BJ (cell line): Measurements from ENCODE around the gene PRDM16. TPM values are rescaled to one million over a fixed set of nuclear protein-coding genes. Genes with fewer than 3 reads are reported as not detected.

ENCODE experiments used
- CTCF ChIA-PET: fragments of 350-600 bp; formaldehyde crosslinking; extraction: SDS; loops from one replicate; lab custom pipeline; 2021; ENCODE audit warnings: antibody characterized with exemption, inconsistent platforms; lab: Yijun Ruan, JAX
- POLR2A ChIA-PET: fragments of 300-600 bp; sonication (Branson Sonifier 250); formaldehyde crosslinking; extraction: SDS; loops from one replicate; lab custom pipeline; 2021; ENCODE audit warnings: antibody characterized with exemption; lab: Charles Lee
- DNase-seq: peaks from one replicate; pipeline ENCODE4 v3.0.0-alpha.2; 2011; ENCODE audit warnings: low read depth
- H3K27me3 ChIP-seq: 2 replicates; pipeline ENCODE4 v1.6.0; 2011; ENCODE audit warnings: low read length; ENCODE audit not compliant: control insufficient read depth, insufficient read depth
- H3K36me3 ChIP-seq: 2 replicates; pipeline ENCODE4 v1.5.1; 2011; ENCODE audit warnings: low read length; ENCODE audit not compliant: control insufficient read depth, insufficient read depth
- H3K4me3 ChIP-seq: 2 replicates; pipeline ENCODE4 v1.5.1; 2011; ENCODE audit warnings: low read depth, mild to moderate bottlenecking, control low read depth, low read length
- CTCF ChIP-seq: IDR thresholded peaks from 2 replicates; pipeline ENCODE4 v1.5.1; 2011; ENCODE audit warnings: low read depth, mild to moderate bottlenecking, control low read depth, inconsistent platforms, low read length, moderate library complexity; ENCODE audit not compliant: insufficient read depth
- polyA plus RNA-seq: library from polyadenylated mRNA; depleted of rRNA; stranded (reverse); fragments of >200 nt; gene quantifications from 2 replicates; pipeline ENCODE4 v1.2.3, GENCODE V29; 2011

Gene PRDM16
- polyA plus RNA-seq, 1 experiment: 0.02 TPM

DNA sequence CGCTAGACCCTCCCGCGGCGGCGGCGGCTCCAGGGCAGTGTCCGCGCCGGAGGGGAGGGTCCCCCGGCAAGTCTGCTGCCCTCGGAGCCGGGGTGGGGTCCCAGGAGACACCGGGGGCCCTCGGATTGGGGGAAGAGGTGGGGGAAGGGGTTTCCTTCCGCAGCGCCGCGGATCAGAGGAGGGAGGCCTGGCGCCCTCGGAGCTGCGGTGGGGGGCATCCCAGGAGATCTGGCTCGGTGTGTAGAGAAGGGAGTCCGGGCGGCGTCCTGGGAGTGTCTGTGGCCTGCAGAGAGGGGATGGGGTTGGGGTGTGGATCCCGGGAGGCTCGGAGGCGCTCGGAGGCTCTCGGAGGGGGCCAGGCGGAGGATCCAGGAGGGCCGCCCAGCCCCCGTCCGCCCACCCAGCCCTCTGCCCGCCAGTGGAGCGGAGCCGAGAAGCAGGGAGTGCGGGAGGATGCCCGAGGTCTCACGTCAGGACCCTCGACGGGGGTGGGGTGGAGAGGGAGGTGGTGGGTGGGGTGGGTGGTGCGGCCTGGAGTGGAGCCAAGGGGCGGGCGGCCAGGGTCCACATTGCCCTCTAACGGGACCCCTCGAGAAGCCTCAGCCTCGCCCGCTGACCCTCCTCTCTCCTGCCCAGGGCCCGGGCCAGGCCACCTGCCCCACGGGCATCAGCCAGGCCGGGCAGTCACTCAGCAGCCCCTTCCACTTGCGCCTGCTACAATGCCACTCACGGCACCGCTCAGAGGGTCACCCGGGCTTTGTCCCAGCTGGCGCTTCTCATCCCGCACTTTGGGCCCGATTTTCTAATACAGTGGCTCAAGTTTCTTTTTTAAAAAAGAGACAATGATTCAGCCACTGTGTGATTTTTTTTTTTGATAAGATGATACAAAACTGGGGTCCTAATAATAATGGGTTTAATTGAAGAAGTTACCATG is 325.3 kb downstream of the PRDM16 start:
- TF ChIP-seq CTCF: no peak
- Histone ChIP-seq H3K36me3 (no peaks in the 10 kb centered on the region), H3K4me3 (no peak overlapping the region), H3K27me3 (peaks cover 31% of the 10 kb centered on the region)
- POLR2A ChIA-PET: no interaction called here
- no peak for DNase-seq
- CTCF ChIA-PET: no interaction called here

- ChIA-PET CTCF (interaction anchor here (0.9 to 1.5 kb wide), 4 partner anchors 10 to 997 kb away, joined by 3 to 5 read pairs (median 4); no protein-coding TSS in a partner anchor), POLR2A (no interaction called here)
- Histone ChIP-seq H3K36me3 (no peaks in the 10 kb centered on the region), H3K27me3 (peaks cover 29% of the 10 kb centered on the region), H3K4me3 (no peak overlapping the region)
- DNase-seq: no peak
- TF ChIP-seq CTCF: no peak
These were observed 327.4 kb downstream of the PRDM16 start for GRCh38 chr1:3396411-3396810.

DNA sequence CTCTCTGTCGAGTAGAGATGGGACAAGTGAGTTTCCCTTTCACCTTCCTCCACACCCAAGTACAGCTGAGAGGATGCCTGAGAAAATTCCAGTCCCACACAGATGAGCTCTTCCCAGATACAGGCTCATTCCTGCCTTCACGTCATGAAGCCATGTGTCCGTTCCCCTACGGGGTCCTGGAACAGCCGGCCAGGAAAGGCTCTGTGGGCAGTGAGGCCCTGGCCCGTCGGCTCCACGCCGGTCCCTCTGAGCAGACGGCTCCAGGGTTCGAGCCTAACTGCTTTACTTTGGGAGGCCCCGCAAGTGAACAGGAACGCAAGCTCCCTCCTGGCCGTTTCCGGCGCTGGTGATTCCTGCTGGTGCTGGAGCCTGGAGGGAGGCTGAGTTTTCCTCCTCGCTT is 328.3 kb downstream of the PRDM16 start:
- TF ChIP-seq CTCF: no peak
- ChIA-PET POLR2A (no interaction called here), CTCF (interaction anchor here (1.1 to 1.5 kb wide), 3 partner anchors 10 to 998 kb away, joined by 3 to 5 read pairs (median 4); no protein-coding TSS in a partner anchor)
- no peak for DNase-seq
- Histone ChIP-seq H3K36me3 (no peaks in the 10 kb centered on the region), H3K4me3 (no peak overlapping the region), H3K27me3 (peaks cover 24% of the 10 kb centered on the region)

DNA sequence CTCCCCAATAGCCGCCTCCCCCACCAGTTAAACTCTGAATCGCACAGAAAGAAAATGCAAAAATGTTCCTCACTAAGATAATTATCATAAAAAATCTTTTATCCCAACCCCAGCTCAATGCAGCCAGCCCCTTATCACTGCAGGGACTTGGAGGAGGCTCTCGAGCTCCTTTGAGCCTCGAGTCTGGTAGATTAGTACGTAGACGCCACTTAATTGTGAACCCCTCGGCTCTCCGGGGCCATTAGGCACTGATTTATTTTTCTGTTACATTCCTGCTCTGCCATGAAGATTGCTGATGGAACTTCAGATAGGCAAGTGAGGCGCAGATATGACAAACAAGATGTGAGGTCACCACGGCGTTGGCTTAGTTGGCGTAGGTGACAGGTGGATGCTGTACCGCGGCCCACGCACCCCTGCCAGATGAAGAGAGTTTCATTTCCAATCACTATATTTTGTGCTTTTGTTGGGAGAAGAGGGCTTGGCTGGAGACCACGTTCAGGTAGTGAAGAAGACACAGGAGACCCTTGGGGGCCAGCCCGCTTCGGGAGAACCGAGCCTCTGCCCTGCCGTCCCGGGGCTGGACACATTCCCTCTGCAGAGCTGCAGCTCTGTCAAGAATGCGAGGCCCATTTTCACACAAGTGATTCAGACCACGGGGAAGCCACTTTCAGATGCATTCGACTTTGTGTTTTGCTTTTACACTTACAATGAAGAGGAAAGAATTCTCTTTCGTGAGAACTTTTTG is 329.6 kb downstream of the PRDM16 start:
- DNase-seq: no peak
- ChIA-PET CTCF (interaction anchor here (0.9 kb wide), 1 partner anchor 11 kb away, joined by 4 read pairs; no protein-coding TSS in a partner anchor), POLR2A (no interaction called here)
- no peak for TF ChIP-seq CTCF
- H3K27me3 ChIP-seq: peaks cover 18% of the 10 kb centered on the region
- no peak overlapping the region for H3K4me3 ChIP-seq
- no peaks in the 10 kb centered on the region for H3K36me3 ChIP-seq

DNA sequence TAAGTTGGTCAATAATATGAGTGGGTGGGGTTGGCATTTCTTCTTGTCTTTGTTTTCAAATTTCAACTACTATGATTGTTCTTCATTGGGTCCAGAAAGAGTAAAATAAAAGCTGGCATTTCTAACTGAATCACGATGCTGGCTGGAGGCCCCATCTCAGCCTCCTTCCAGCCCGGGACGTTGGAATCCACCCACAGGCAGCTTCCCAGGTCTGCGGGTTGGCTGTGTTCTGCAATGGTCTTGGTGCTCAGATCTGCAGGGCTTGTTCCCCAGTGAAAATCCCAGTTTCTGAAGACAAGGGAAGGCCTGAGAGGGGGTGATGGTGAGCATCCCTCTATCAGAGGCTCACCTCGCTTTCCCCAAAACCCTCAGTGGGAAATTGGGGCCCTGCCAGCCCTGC is 330.7 kb downstream of the PRDM16 start:
- H3K27me3 ChIP-seq: peaks cover 18% of the 10 kb centered on the region
- TF ChIP-seq CTCF: no peak
- no peaks in the 10 kb centered on the region for H3K36me3 ChIP-seq
- no peak for DNase-seq
- no peak overlapping the region for H3K4me3 ChIP-seq
- ChIA-PET CTCF (no interaction called here), POLR2A (no interaction called here)
